ENCODE measurements around the gene TSPEAR.

GRCh38 chr21:44667612-44668011 is 43.8 kb downstream of the TSPEAR start:
- no peak for TF ChIP-seq HDGF (IDR thresholded peaks at IDR 0.05; ENCODE audit: borderline replicate concordance)
- no peak for TF ChIP-seq FOXM1 (IDR thresholded peaks at IDR 0.05; ENCODE audit: borderline replicate concordance)

Data from HEK293T (cell line).